ENCODE results near the gene LRRTM2.

The LRRTM2 gene

GRCh38 chr5:138853132-138853531 lies 22.0 kb downstream of the LRRTM2 start:
- no peaks in the 10 kb centered on the region for H4K20me1 ChIP-seq (ENCODE audit: insufficient read depth, low read length)
- no peaks in the 10 kb centered on the region for H3K9me3 ChIP-seq (ENCODE audit: low read length)
- no peak overlapping the region for H2AFZ ChIP-seq (ENCODE audit: low read length)
- TF ChIP-seq EZH2 (IDR thresholded peaks at IDR 0.05; ENCODE audit: borderline replicate concordance, low read length) (no peak), CTCF (IDR thresholded peaks at IDR 0.05; ENCODE audit: low read length) (no peak)
- H3F3A ChIP-seq (ENCODE audit: insufficient read depth, low read length) = no peaks in the 10 kb centered on the region
- no peaks in the 10 kb centered on the region for H3K79me2 ChIP-seq (ENCODE audit: insufficient read depth, low read length)
- no peak overlapping the region for H3K9ac ChIP-seq (ENCODE audit: low read length)
- no peaks in the 10 kb centered on the region for H3K36me3 ChIP-seq (ENCODE audit: insufficient read depth, low read length)
- no peak overlapping the region for H3K4me2 ChIP-seq (ENCODE audit: low read length)
- H3K4me3 ChIP-seq (ENCODE audit: low read depth, low read length, poor library complexity, severe bottlenecking) = no peak overlapping the region
- H3K9me2 ChIP-seq (ENCODE audit: low read depth, low read length) = no peaks in the 10 kb centered on the region
- no peaks in the 10 kb centered on the region for H3K27me3 ChIP-seq (ENCODE audit: insufficient read depth, low read length)
- H3K27ac ChIP-seq (ENCODE audit: low read depth, low read length, poor library complexity, severe bottlenecking) = no peak overlapping the region
- H3K4me1 ChIP-seq (ENCODE audit: insufficient read depth, low read length, severe bottlenecking) = no peaks in the 10 kb centered on the region

GRCh38 chr5:138850865-138851435 lies 24.2 kb downstream of the LRRTM2 start:
- H3K4me2 ChIP-seq (ENCODE audit: low read length) = no peak overlapping the region
- no peak overlapping the region for H2AFZ ChIP-seq (ENCODE audit: low read length)
- no peaks in the 10 kb centered on the region for H3K79me2 ChIP-seq (ENCODE audit: insufficient read depth, low read length)
- H3K9me3 ChIP-seq (ENCODE audit: low read length) = no peaks in the 10 kb centered on the region
- no peak overlapping the region for H3K4me3 ChIP-seq (ENCODE audit: low read depth, low read length, poor library complexity, severe bottlenecking)
- H3K36me3 ChIP-seq (ENCODE audit: insufficient read depth, low read length) = no peaks in the 10 kb centered on the region
- no peaks in the 10 kb centered on the region for H3K4me1 ChIP-seq (ENCODE audit: insufficient read depth, low read length, severe bottlenecking)
- TF ChIP-seq EZH2 (IDR thresholded peaks at IDR 0.05; ENCODE audit: borderline replicate concordance, low read length) = no peak
- TF ChIP-seq CTCF (IDR thresholded peaks at IDR 0.05; ENCODE audit: low read length) = no peak
- H3K9ac ChIP-seq (ENCODE audit: low read length) = no peak overlapping the region
- H3K27ac ChIP-seq (ENCODE audit: low read depth, low read length, poor library complexity, severe bottlenecking) = no peak overlapping the region
- no peaks in the 10 kb centered on the region for H3K9me2 ChIP-seq (ENCODE audit: low read depth, low read length)
- no peaks in the 10 kb centered on the region for H4K20me1 ChIP-seq (ENCODE audit: insufficient read depth, low read length)
- no peaks in the 10 kb centered on the region for H3F3A ChIP-seq (ENCODE audit: insufficient read depth, low read length)
- no peaks in the 10 kb centered on the region for H3K27me3 ChIP-seq (ENCODE audit: insufficient read depth, low read length)

GRCh38 chr5:138849882-138850281 lies 25.3 kb downstream of the LRRTM2 start:
- Histone ChIP-seq H3K9me3 (ENCODE audit: low read length) (no peaks in the 10 kb centered on the region), H3K27me3 (ENCODE audit: insufficient read depth, low read length) (no peaks in the 10 kb centered on the region), H3K4me1 (ENCODE audit: insufficient read depth, low read length, severe bottlenecking) (no peaks in the 10 kb centered on the region), H2AFZ (ENCODE audit: low read length) (no peak overlapping the region), H3K36me3 (ENCODE audit: insufficient read depth, low read length) (no peaks in the 10 kb centered on the region), H3K4me2 (ENCODE audit: low read length) (no peak overlapping the region), H4K20me1 (ENCODE audit: insufficient read depth, low read length) (no peaks in the 10 kb centered on the region), H3F3A (ENCODE audit: insufficient read depth, low read length) (no peaks in the 10 kb centered on the region), H3K4me3 (ENCODE audit: low read depth, low read length, poor library complexity, severe bottlenecking) (no peak overlapping the region), H3K79me2 (ENCODE audit: insufficient read depth, low read length) (no peaks in the 10 kb centered on the region), H3K9me2 (ENCODE audit: low read depth, low read length) (no peaks in the 10 kb centered on the region), H3K9ac (ENCODE audit: low read length) (no peak overlapping the region), H3K27ac (ENCODE audit: low read depth, low read length, poor library complexity, severe bottlenecking) (no peak overlapping the region)
- TF ChIP-seq EZH2 (IDR thresholded peaks at IDR 0.05; ENCODE audit: borderline replicate concordance, low read length) (no peak), CTCF (IDR thresholded peaks at IDR 0.05; ENCODE audit: low read length) (no peak)
